ENCODE results near the gene PCDHB3.
"Not testable (repeated sequence)": the region's sequence is repeated elsewhere in the genome, so short reads cannot be mapped to it uniquely, and the experiment has no call there.

PCDHB3 gene

GRCh38 chr5:141137346-141137745 is 37.1 kb downstream of the PCDHB3 start:
- not testable (repeated sequence) for FAIRE-seq

- FAIRE-seq: no peak
Measured at GRCh38 chr5:141149812-141150211, 49.5 kb downstream of the PCDHB3 start, which contains the start of gene PCDHB6. PCDHB6 (plus strand) TSS chr5:141150057; CDS start chr5:141150258, 201 bp downstream.

GRCh38 chr5:141150224-141150992 is 50.1 kb downstream of the PCDHB3 start:
- no peak for FAIRE-seq

GRCh38 chr5:141150993-141151325 is 50.7 kb downstream of the PCDHB3 start:
- FAIRE-seq: no peak

- FAIRE-seq: not testable (repeated sequence)
Measured at GRCh38 chr5:141151632-141152031, 51.4 kb downstream of the PCDHB3 start.

GRCh38 chr5:141152096-141152495 is 51.8 kb downstream of the PCDHB3 start:
- not testable (repeated sequence) for FAIRE-seq

Measured in TTC549 (cell line).